SK-N-SH (cell line): Measurements from ENCODE around the gene C20orf96. TPM values are rescaled to one million over a fixed set of nuclear protein-coding genes. Genes with fewer than 3 reads are reported as not detected.

Experiments used
- CTCF ChIA-PET: fragments of 300-600, 350-600 bp; formaldehyde crosslinking; extraction: SDS; loops from one replicate; lab custom pipeline; 2021; lab: Yijun Ruan, JAX
- POLR2A ChIA-PET: fragments of 350-600 bp; sonication (Branson Sonifier 250); formaldehyde crosslinking; extraction: SDS; loops from one replicate; lab custom pipeline; 2020; ENCODE audit warnings: antibody characterized with exemption, inconsistent platforms; lab: Yijun Ruan, JAX
- DNase-seq: peaks from one replicate; pipeline ENCODE4 v3.0.0; 2012
- H2AFZ ChIP-seq: fragments of 200-600 bp; sonication (generic); 2 replicates; pipeline ENCODE4 v1.8.1; 2016; ENCODE audit warnings: antibody characterized with exemption, mild to moderate bottlenecking, low read depth
- H3F3A ChIP-seq: fragments of 200-600 bp; sonication (generic); replicated peaks from 2 replicates; pipeline ENCODE3; 2016; ENCODE audit warnings: antibody characterized with exemption, mild to moderate bottlenecking; ENCODE audit not compliant: insufficient read depth
- H3K27ac ChIP-seq, 2 experiments: fragments of 200-500 bp in 1 of 2; fragments of 200-600 bp in 1 of 2; sonication (Bioruptor generic) in 1 of 2; sonication (generic), shearing (Covaris generic) in 1 of 2; 2 replicates each; pipeline versions ENCODE4 v1.5.1 to v1.6.1; 2014 to 2016; ENCODE audit warnings: low read depth in 2 of 2, inconsistent platforms in 1 of 2, low read length in 1 of 2, mild to moderate bottlenecking in 1 of 2, mixed read lengths in 1 of 2
- H3K27me3 ChIP-seq: fragments of 200-600 bp; sonication (generic), shearing (Covaris generic); 2 replicates; pipeline ENCODE4 v1.6.1; 2016; ENCODE audit warnings: mixed run types; ENCODE audit not compliant: insufficient read depth
- H3K36me3 ChIP-seq, 2 experiments: fragments of 200-500 bp in 1 of 2; fragments of 200-600 bp in 1 of 2; sonication (Bioruptor generic) in 1 of 2; sonication (generic) in 1 of 2; replicated peaks in 1 of 2; 2 replicates each; pipeline versions ENCODE3 to v1.5.1; 2014 to 2016; ENCODE audit warnings: low read length in 1 of 2, mild to moderate bottlenecking in 1 of 2; ENCODE audit not compliant: insufficient read depth in 2 of 2, control insufficient read depth in 1 of 2
- H3K4me1 ChIP-seq, 2 experiments: fragments of 200-500 bp in 1 of 2; fragments of 200-600 bp in 1 of 2; sonication (Bioruptor generic) in 1 of 2; sonication (generic), shearing (Covaris generic) in 1 of 2; 2 replicates each; pipeline versions ENCODE4 v1.5.1 to v1.6.1; 2014 to 2016; ENCODE audit warnings: low read depth in 1 of 2, low read length in 1 of 2, mixed run types in 1 of 2; ENCODE audit not compliant: insufficient read depth in 2 of 2, control insufficient read depth in 1 of 2
- H3K4me2 ChIP-seq: fragments of 200-600 bp; sonication (generic), shearing (Covaris generic); 2 replicates; pipeline ENCODE4 v1.6.1; 2017; ENCODE audit warnings: mixed run types
- H3K4me3 ChIP-seq, 2 experiments: fragments of 200-500 bp in 1 of 2; fragments of 200-600 bp in 1 of 2; sonication (Bioruptor generic) in 1 of 2; sonication (generic), shearing (Covaris generic) in 1 of 2; 2 replicates each; pipeline versions ENCODE4 v1.5.1 to v1.8.1; 2014 to 2016; ENCODE audit warnings: low read depth in 2 of 2, inconsistent platforms in 1 of 2, low read length in 1 of 2, mild to moderate bottlenecking in 1 of 2, mixed read lengths in 1 of 2, moderate library complexity in 1 of 2
- H3K79me2 ChIP-seq: fragments of 200-600 bp; sonication (generic); 2 replicates; pipeline ENCODE4 v1.8.1; 2017; ENCODE audit warnings: mild to moderate bottlenecking; ENCODE audit not compliant: insufficient read depth
- H3K9ac ChIP-seq: fragments of 200-600 bp; sonication (generic); 2 replicates; pipeline ENCODE4 v1.6.1; 2017; ENCODE audit warnings: mixed run types
- H3K9me2 ChIP-seq: fragments of 200-600 bp; sonication (generic); 2 replicates; pipeline ENCODE4 v1.6.1; 2017; ENCODE audit warnings: mixed run types
- H3K9me3 ChIP-seq: fragments of 200-600 bp; sonication (generic); 2 replicates; pipeline ENCODE4 v1.6.1; 2017; ENCODE audit warnings: mixed run types, mild to moderate bottlenecking, moderate library complexity
- H4K20me1 ChIP-seq: fragments of 200-600 bp; sonication (generic); 2 replicates; pipeline ENCODE4 v1.6.1; 2017; ENCODE audit warnings: mild to moderate bottlenecking, mixed run types; ENCODE audit not compliant: insufficient read depth
- MXI1 ChIP-seq: IDR thresholded peaks from 2 replicates; pipeline ENCODE4 v1.6.1; 2012; ENCODE audit warnings: mild to moderate bottlenecking, low read depth, low read length, improper control_type of control experiment
- NRF1 ChIP-seq: IDR thresholded peaks from 2 replicates; pipeline ENCODE4 v1.6.1; 2012; ENCODE audit warnings: low read depth, mild to moderate bottlenecking, low read length
- RAD21 ChIP-seq: IDR thresholded peaks from 2 replicates; pipeline ENCODE4 v1.6.1; 2012; ENCODE audit warnings: mild to moderate bottlenecking, low read length
- RCOR1 ChIP-seq: fragments of 150-350 bp; IDR thresholded peaks from 2 replicates; pipeline ENCODE4 v1.6.1; 2017; ENCODE audit warnings: antibody characterized with exemption, low read length
- YY1 ChIP-seq: IDR thresholded peaks from 2 replicates; pipeline ENCODE4 v1.4.0; 2012; ENCODE audit warnings: low read depth, mild to moderate bottlenecking
- WGBS: methylation state at CpG from one replicate; pipeline ENCODE4 v1.1.6; 2017; ENCODE audit warnings: low lambda C conversion rate; 5-methylcytosine and 5-hydroxymethylcytosine counted together
- polyA plus RNA-seq, 3 experiments: library from polyadenylated mRNA; depleted of rRNA; stranded (reverse); fragments of >200 nt; gene quantifications; 2 replicates each; pipeline ENCODE4 v1.2.3, GENCODE V29; 2012
- TF ChIP-seq, protein P1 (sequence below): IDR thresholded peaks from 2 replicates; pipeline ENCODE4 v1.6.1; 2012; ENCODE audit warnings: mild to moderate bottlenecking, low read depth, low read length, moderate library complexity
- TF ChIP-seq, protein P2 (sequence below): fragments of 150-350 bp; IDR thresholded peaks from 2 replicates; pipeline ENCODE4 v1.6.1; 2017; ENCODE audit warnings: antibody characterized with exemption, low read length, low read depth, borderline replicate concordance

C20orf96 gene
- polyA plus RNA-seq, 1 of the 3 experiments (the other 2 are of a cell fraction): 16.6 TPM

DNA sequence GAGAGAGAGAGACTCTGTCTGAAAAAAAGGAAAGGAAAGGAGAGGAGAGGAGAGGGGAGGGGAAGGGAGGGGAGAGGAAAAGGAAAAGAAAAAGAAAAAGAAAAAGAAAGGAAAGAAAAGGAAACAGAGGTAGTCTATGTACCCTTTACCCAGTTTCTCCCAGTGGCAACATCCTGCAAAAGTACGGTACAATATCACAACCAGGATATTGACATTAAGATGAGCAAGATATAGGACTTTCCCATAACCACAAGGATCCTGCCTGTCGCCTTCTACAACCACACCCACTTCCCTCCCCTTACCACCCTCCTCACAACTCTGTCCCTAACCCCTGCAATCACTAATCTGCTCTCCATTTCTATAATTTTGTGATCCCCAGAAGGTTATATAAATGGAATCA lies 4.0 kb downstream of the C20orf96 start:
- Histone ChIP-seq H3F3A (no peaks in the 10 kb centered on the region), H3K36me3 (no peaks in the 10 kb centered on the region), H2AFZ (no peak overlapping the region), H3K4me3 (no peak overlapping the region), H3K9me2 (no peaks in the 10 kb centered on the region), H3K27me3 (no peaks in the 10 kb centered on the region), H3K4me2 (no peak overlapping the region), H3K9me3 (no peaks in the 10 kb centered on the region), H3K27ac (no peak overlapping the region), H3K9ac (no peak overlapping the region), H4K20me1 (no peaks in the 10 kb centered on the region), H3K79me2 (peaks cover 9% of the 10 kb centered on the region; the same call in 1 of the 2 replicates), H3K4me1 (peaks cover 3 to 9% of the 10 kb centered on the region in 2 experiments; a peak in 3 of 4 replicates)
- TF ChIP-seq MXI1 (no peak), RAD21 (no peak), NRF1 (no peak)
- TF ChIP-seq, protein P1, sequence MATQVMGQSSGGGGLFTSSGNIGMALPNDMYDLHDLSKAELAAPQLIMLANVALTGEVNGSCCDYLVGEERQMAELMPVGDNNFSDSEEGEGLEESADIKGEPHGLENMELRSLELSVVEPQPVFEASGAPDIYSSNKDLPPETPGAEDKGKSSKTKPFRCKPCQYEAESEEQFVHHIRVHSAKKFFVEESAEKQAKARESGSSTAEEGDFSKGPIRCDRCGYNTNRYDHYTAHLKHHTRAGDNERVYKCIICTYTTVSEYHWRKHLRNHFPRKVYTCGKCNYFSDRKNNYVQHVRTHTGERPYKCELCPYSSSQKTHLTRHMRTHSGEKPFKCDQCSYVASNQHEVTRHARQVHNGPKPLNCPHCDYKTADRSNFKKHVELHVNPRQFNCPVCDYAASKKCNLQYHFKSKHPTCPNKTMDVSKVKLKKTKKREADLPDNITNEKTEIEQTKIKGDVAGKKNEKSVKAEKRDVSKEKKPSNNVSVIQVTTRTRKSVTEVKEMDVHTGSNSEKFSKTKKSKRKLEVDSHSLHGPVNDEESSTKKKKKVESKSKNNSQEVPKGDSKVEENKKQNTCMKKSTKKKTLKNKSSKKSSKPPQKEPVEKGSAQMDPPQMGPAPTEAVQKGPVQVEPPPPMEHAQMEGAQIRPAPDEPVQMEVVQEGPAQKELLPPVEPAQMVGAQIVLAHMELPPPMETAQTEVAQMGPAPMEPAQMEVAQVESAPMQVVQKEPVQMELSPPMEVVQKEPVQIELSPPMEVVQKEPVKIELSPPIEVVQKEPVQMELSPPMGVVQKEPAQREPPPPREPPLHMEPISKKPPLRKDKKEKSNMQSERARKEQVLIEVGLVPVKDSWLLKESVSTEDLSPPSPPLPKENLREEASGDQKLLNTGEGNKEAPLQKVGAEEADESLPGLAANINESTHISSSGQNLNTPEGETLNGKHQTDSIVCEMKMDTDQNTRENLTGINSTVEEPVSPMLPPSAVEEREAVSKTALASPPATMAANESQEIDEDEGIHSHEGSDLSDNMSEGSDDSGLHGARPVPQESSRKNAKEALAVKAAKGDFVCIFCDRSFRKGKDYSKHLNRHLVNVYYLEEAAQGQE: no peak
- 92% methylated on average over 2 of the region's 2 CpGs for WGBS
- DNase-seq: no peak
- CTCF ChIA-PET: interaction anchor here (1.6 kb wide), 1 partner anchor 12 kb away, joined by 4 read pairs; no protein-coding TSS in a partner anchor
- POLR2A ChIA-PET: no interaction called here

DNA sequence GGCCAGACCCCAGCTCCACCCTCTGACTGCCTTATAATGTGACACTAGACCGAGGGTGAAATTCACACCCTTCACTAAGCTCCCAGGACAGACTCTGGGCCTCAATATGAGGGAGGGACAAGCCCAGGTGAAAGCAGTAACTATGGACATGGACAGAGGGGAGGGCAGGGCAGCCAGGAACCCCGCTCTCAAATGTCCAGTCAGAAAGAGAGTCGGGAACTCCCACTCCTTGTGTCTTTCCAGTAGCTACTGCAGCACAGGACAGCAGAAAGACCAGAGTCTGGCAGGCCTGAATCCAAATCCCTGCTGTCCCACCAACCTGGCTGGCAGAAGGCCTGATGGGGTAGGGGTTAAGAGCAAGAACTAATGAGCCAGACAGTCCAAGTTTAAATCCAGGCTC lies 6.4 kb downstream of the C20orf96 start:
- peaks cover 2% of the 10 kb centered on the region; the same call in 1 of the 2 replicates for H3K79me2 ChIP-seq
- H3K4me2 ChIP-seq: no peak overlapping the region
- H3K9ac ChIP-seq: no peak overlapping the region
- no peak overlapping the region for H3K27ac ChIP-seq
- no peaks in the 10 kb centered on the region for H3K27me3 ChIP-seq
- H3F3A ChIP-seq: no peaks in the 10 kb centered on the region
- no peak for DNase-seq
- no peaks in the 10 kb centered on the region for H3K9me3 ChIP-seq
- TF ChIP-seq, protein P2, sequence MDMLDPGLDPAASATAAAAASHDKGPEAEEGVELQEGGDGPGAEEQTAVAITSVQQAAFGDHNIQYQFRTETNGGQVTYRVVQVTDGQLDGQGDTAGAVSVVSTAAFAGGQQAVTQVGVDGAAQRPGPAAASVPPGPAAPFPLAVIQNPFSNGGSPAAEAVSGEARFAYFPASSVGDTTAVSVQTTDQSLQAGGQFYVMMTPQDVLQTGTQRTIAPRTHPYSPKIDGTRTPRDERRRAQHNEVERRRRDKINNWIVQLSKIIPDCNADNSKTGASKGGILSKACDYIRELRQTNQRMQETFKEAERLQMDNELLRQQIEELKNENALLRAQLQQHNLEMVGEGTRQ: no peak
- TF ChIP-seq NRF1 (no peak), RCOR1 (no peak), YY1 (no peak), RAD21 (no peak)
- H3K9me2 ChIP-seq: no peaks in the 10 kb centered on the region
- POLR2A ChIA-PET: no interaction called here
- no peaks in the 10 kb centered on the region for H4K20me1 ChIP-seq
- CTCF ChIA-PET: interaction anchor here (2.6 kb wide), 1 partner anchor 17 kb away, joined by 8 read pairs; no protein-coding TSS in a partner anchor
- H3K4me1 ChIP-seq: no peaks in the 10 kb centered on the region; a peak in 1 of 4 replicates
- H3K4me3 ChIP-seq: no peak overlapping the region
- H2AFZ ChIP-seq: no peak overlapping the region
- H3K36me3 ChIP-seq: no peaks in the 10 kb centered on the region
- 63% methylated on average over 3 of the region's 3 CpGs for WGBS
